ENCODE data around the gene FAM53B.

The FAM53B gene

GRCh38 chr10:124651402-124651891 lies 92.7 kb downstream of the FAM53B start:
- peak overlapping the region; percentile 8 for H4K91ac ChIP-seq (ENCODE audit: low read length)
- no peak overlapping the region for H3K27ac ChIP-seq (ENCODE audit: low read length, poor library complexity, severe bottlenecking)
- no peak overlapping the region for H2BK12ac ChIP-seq (ENCODE audit: low read length in 2 of 2)
- H4K8ac ChIP-seq (ENCODE audit: low read length): peak overlapping the region; percentile 0
- WGBS: 86% methylated on average over 14 of the region's 14 CpGs
- H3K23ac ChIP-seq (ENCODE audit: low read length in 2 of 2): no peak overlapping the region
- peak overlapping the region in 1 of 2 experiments; percentile 54 for H3K18ac ChIP-seq (ENCODE audit: low read depth in 1 of 2, low read length in 2 of 2)
- no peak overlapping the region for H3K4me2 ChIP-seq (ENCODE audit: low read length, poor library complexity, severe bottlenecking)
- no peaks in the 10 kb centered on the region for H3K27me3 ChIP-seq (ENCODE audit: control insufficient read depth in 1 of 2, insufficient read depth in 1 of 2, low read length in 2 of 2)
- peaks cover 39% of the 10 kb centered on the region for H3K4me1 ChIP-seq (ENCODE audit: control insufficient read depth, insufficient read depth, low read depth, low read length)
- peaks cover 54% of the 10 kb centered on the region for H3K79me1 ChIP-seq (replicated peaks; ENCODE audit: low read length, poor library complexity, severe bottlenecking)
- no peak overlapping the region for H3K9ac ChIP-seq (ENCODE audit: low read length)
- no peak overlapping the region for H2AK5ac ChIP-seq (ENCODE audit: low read length, severe bottlenecking)
- peak overlapping the region; percentile 50 for H2BK15ac ChIP-seq (ENCODE audit: low read depth, poor library complexity, severe bottlenecking)
- no peak for DNase-seq
- H2BK120ac ChIP-seq (ENCODE audit: low read depth, low read length): no peak overlapping the region
- no peak overlapping the region for H2AFZ ChIP-seq (ENCODE audit: low read depth, low read length)
- H3K36me3 ChIP-seq (ENCODE audit: control insufficient read depth in 1 of 2, insufficient read depth in 2 of 2, low read depth in 1 of 2, low read length in 2 of 2): peaks cover 4 to 24% of the 10 kb centered on the region in 2 experiments
- H3K4ac ChIP-seq (ENCODE audit: low read depth in 1 of 2, low read length in 2 of 2): peak overlapping the region; percentile 45 to 48
- H3K9me3 ChIP-seq (ENCODE audit: control insufficient read depth, low read length): no peaks in the 10 kb centered on the region
- H3K4me3 ChIP-seq (ENCODE audit: insufficient read depth in 1 of 2, low read depth in 1 of 2, low read length in 2 of 2): no peak overlapping the region
- H3K14ac ChIP-seq (ENCODE audit: low read length in 2 of 2): peak overlapping the region in 1 of 2 experiments; percentile 44
- no peak overlapping the region for H2BK5ac ChIP-seq (ENCODE audit: low read depth, low read length, poor library complexity, severe bottlenecking)

GRCh38 chr10:124650820-124651401 lies 93.3 kb downstream of the FAM53B start:
- no peak overlapping the region for H3K9ac ChIP-seq (ENCODE audit: low read length)
- H3K4ac ChIP-seq (ENCODE audit: low read depth in 1 of 2, low read length in 2 of 2): peak overlapping the region; percentile 45 to 48
- no peak overlapping the region for H3K23ac ChIP-seq (ENCODE audit: low read length in 2 of 2)
- no peak overlapping the region for H2BK5ac ChIP-seq (ENCODE audit: low read depth, low read length, poor library complexity, severe bottlenecking)
- peaks cover 43% of the 10 kb centered on the region for H3K4me1 ChIP-seq (ENCODE audit: control insufficient read depth, insufficient read depth, low read depth, low read length)
- DNase-seq: no peak
- H3K14ac ChIP-seq (ENCODE audit: low read length in 2 of 2): peak overlapping the region in 1 of 2 experiments; percentile 19
- no peaks in the 10 kb centered on the region for H3K9me3 ChIP-seq (ENCODE audit: control insufficient read depth, low read length)
- H3K79me1 ChIP-seq (replicated peaks; ENCODE audit: low read length, poor library complexity, severe bottlenecking): peaks cover 51% of the 10 kb centered on the region
- peak overlapping the region; percentile 0 for H4K8ac ChIP-seq (ENCODE audit: low read length)
- peaks cover 4 to 22% of the 10 kb centered on the region in 2 experiments for H3K36me3 ChIP-seq (ENCODE audit: control insufficient read depth in 1 of 2, insufficient read depth in 2 of 2, low read depth in 1 of 2, low read length in 2 of 2)
- H3K4me3 ChIP-seq (ENCODE audit: insufficient read depth in 1 of 2, low read depth in 1 of 2, low read length in 2 of 2): no peak overlapping the region
- H3K27ac ChIP-seq (ENCODE audit: low read length, poor library complexity, severe bottlenecking): no peak overlapping the region
- no peaks in the 10 kb centered on the region for H3K27me3 ChIP-seq (ENCODE audit: control insufficient read depth in 1 of 2, insufficient read depth in 1 of 2, low read length in 2 of 2)
- peak overlapping the region in 1 of 2 experiments; percentile 54 for H3K18ac ChIP-seq (ENCODE audit: low read depth in 1 of 2, low read length in 2 of 2)
- no peak overlapping the region for H2BK15ac ChIP-seq (ENCODE audit: low read depth, poor library complexity, severe bottlenecking)
- no peak overlapping the region for H2BK120ac ChIP-seq (ENCODE audit: low read depth, low read length)
- H3K4me2 ChIP-seq (ENCODE audit: low read length, poor library complexity, severe bottlenecking): no peak overlapping the region
- 77% methylated on average over 11 of the region's 13 CpGs for WGBS
- H2BK12ac ChIP-seq (ENCODE audit: low read length in 2 of 2): peak overlapping the region in 1 of 2 experiments; percentile 37
- H2AK5ac ChIP-seq (ENCODE audit: low read length, severe bottlenecking): no peak overlapping the region
- H4K91ac ChIP-seq (ENCODE audit: low read length): peak overlapping the region; percentile 8
- no peak overlapping the region for H2AFZ ChIP-seq (ENCODE audit: low read depth, low read length)

GRCh38 chr10:124650263-124650662 lies 93.9 kb downstream of the FAM53B start:
- Histone ChIP-seq H3K4me1 (ENCODE audit: control insufficient read depth, insufficient read depth, low read depth, low read length) (peaks cover 45% of the 10 kb centered on the region), H2AK5ac (ENCODE audit: low read length, severe bottlenecking) (no peak overlapping the region), H3K18ac (ENCODE audit: low read depth in 1 of 2, low read length in 2 of 2) (no peak overlapping the region), H3K27ac (ENCODE audit: low read length, poor library complexity, severe bottlenecking) (no peak overlapping the region), H3K27me3 (ENCODE audit: control insufficient read depth in 1 of 2, insufficient read depth in 1 of 2, low read length in 2 of 2) (no peaks in the 10 kb centered on the region), H2BK12ac (ENCODE audit: low read length in 2 of 2) (no peak overlapping the region), H3K4ac (ENCODE audit: low read depth in 1 of 2, low read length in 2 of 2) (no peak overlapping the region), H3K23ac (ENCODE audit: low read length in 2 of 2) (no peak overlapping the region), H3K79me1 (replicated peaks; ENCODE audit: low read length, poor library complexity, severe bottlenecking) (peaks cover 57% of the 10 kb centered on the region), H2AFZ (ENCODE audit: low read depth, low read length) (no peak overlapping the region), H2BK120ac (ENCODE audit: low read depth, low read length) (no peak overlapping the region), H3K9ac (ENCODE audit: low read length) (no peak overlapping the region), H3K4me3 (ENCODE audit: insufficient read depth in 1 of 2, low read depth in 1 of 2, low read length in 2 of 2) (no peak overlapping the region), H4K91ac (ENCODE audit: low read length) (peak overlapping the region; percentile 5), H3K4me2 (ENCODE audit: low read length, poor library complexity, severe bottlenecking) (no peak overlapping the region), H2BK5ac (ENCODE audit: low read depth, low read length, poor library complexity, severe bottlenecking) (no peak overlapping the region), H3K36me3 (ENCODE audit: control insufficient read depth in 1 of 2, insufficient read depth in 2 of 2, low read depth in 1 of 2, low read length in 2 of 2) (peaks cover 0 to 15% of the 10 kb centered on the region in 2 experiments), H4K8ac (ENCODE audit: low read length) (no peak overlapping the region), H3K9me3 (ENCODE audit: control insufficient read depth, low read length) (no peaks in the 10 kb centered on the region), H2BK15ac (ENCODE audit: low read depth, poor library complexity, severe bottlenecking) (no peak overlapping the region), H3K14ac (ENCODE audit: low read length in 2 of 2) (no peak overlapping the region)
- 98% methylated on average over 12 of the region's 12 CpGs for WGBS
- DNase-seq: no peak

GRCh38 chr10:124649214-124649613 lies 95.0 kb downstream of the FAM53B start:
- H3K4me3 ChIP-seq (ENCODE audit: insufficient read depth in 1 of 2, low read depth in 1 of 2, low read length in 2 of 2): no peak overlapping the region
- peak overlapping the region; percentile 46 to 80 for H3K18ac ChIP-seq (ENCODE audit: low read depth in 1 of 2, low read length in 2 of 2)
- H3K79me1 ChIP-seq (replicated peaks; ENCODE audit: low read length, poor library complexity, severe bottlenecking): peaks cover 61% of the 10 kb centered on the region
- H3K36me3 ChIP-seq (ENCODE audit: control insufficient read depth in 1 of 2, insufficient read depth in 2 of 2, low read depth in 1 of 2, low read length in 2 of 2): peaks cover 0 to 13% of the 10 kb centered on the region in 2 experiments
- no peak overlapping the region for H2BK120ac ChIP-seq (ENCODE audit: low read depth, low read length)
- H3K23ac ChIP-seq (ENCODE audit: low read length in 2 of 2): no peak overlapping the region
- H3K9ac ChIP-seq (ENCODE audit: low read length): peak overlapping the region; percentile 49
- no peaks in the 10 kb centered on the region for H3K27me3 ChIP-seq (ENCODE audit: control insufficient read depth in 1 of 2, insufficient read depth in 1 of 2, low read length in 2 of 2)
- peak overlapping the region; percentile 6 to 70 for H2BK12ac ChIP-seq (ENCODE audit: low read length in 2 of 2)
- no peak overlapping the region for H3K14ac ChIP-seq (ENCODE audit: low read length in 2 of 2)
- H3K9me3 ChIP-seq (ENCODE audit: control insufficient read depth, low read length): no peaks in the 10 kb centered on the region
- H4K91ac ChIP-seq (ENCODE audit: low read length): peak overlapping the region; percentile 85
- no peak overlapping the region for H3K4me2 ChIP-seq (ENCODE audit: low read length, poor library complexity, severe bottlenecking)
- peak overlapping the region; percentile 5 for H3K27ac ChIP-seq (ENCODE audit: low read length, poor library complexity, severe bottlenecking)
- H2BK5ac ChIP-seq (ENCODE audit: low read depth, low read length, poor library complexity, severe bottlenecking): no peak overlapping the region
- peak overlapping the region in 1 of 2 experiments; percentile 43 for H3K4ac ChIP-seq (ENCODE audit: low read depth in 1 of 2, low read length in 2 of 2)
- 86% methylated on average over 5 of the region's 5 CpGs for WGBS
- peak; percentile 30 for DNase-seq
- H2AFZ ChIP-seq (ENCODE audit: low read depth, low read length): no peak overlapping the region
- peaks cover 45% of the 10 kb centered on the region for H3K4me1 ChIP-seq (ENCODE audit: control insufficient read depth, insufficient read depth, low read depth, low read length)
- peak overlapping the region; percentile 50 for H4K8ac ChIP-seq (ENCODE audit: low read length)
- peak overlapping the region; percentile 34 for H2BK15ac ChIP-seq (ENCODE audit: low read depth, poor library complexity, severe bottlenecking)
- H2AK5ac ChIP-seq (ENCODE audit: low read length, severe bottlenecking): peak overlapping the region; percentile 65
